Fibroblast of villous mesenchyme (primary cell): Measurements from ENCODE around the gene COL11A2. TPM values are rescaled to one million over a fixed set of nuclear protein-coding genes. Genes with fewer than 3 reads are reported as not detected.

Experiments
- DNase-seq: peaks from one replicate; pipeline ENCODE4 v3.0.0-alpha.2; 2010; ENCODE audit warnings: low read depth
- H3K4me3 ChIP-seq: 2 replicates; pipeline ENCODE4 v1.5.1; 2011; ENCODE audit warnings: low read depth, mild to moderate bottlenecking, low read length
- total RNA-seq: library from RNA; depleted of rRNA; stranded (reverse); fragments of >200 nt; gene quantifications from 2 replicates; pipeline ENCODE4 v1.2.3, GENCODE V29; 2012
- TF ChIP-seq, protein P1 (sequence below): IDR thresholded peaks from 2 replicates; pipeline ENCODE4 v1.5.1; 2012; ENCODE audit warnings: low read depth, mild to moderate bottlenecking, low read length; ENCODE audit not compliant: insufficient read depth

The COL11A2 gene
- total RNA-seq, 1 donor, result under 0.01 TPM

GRCh38 chr6:33176906-33177305, 15.4 kb downstream of the COL11A2 start:
- TF ChIP-seq, protein P1, sequence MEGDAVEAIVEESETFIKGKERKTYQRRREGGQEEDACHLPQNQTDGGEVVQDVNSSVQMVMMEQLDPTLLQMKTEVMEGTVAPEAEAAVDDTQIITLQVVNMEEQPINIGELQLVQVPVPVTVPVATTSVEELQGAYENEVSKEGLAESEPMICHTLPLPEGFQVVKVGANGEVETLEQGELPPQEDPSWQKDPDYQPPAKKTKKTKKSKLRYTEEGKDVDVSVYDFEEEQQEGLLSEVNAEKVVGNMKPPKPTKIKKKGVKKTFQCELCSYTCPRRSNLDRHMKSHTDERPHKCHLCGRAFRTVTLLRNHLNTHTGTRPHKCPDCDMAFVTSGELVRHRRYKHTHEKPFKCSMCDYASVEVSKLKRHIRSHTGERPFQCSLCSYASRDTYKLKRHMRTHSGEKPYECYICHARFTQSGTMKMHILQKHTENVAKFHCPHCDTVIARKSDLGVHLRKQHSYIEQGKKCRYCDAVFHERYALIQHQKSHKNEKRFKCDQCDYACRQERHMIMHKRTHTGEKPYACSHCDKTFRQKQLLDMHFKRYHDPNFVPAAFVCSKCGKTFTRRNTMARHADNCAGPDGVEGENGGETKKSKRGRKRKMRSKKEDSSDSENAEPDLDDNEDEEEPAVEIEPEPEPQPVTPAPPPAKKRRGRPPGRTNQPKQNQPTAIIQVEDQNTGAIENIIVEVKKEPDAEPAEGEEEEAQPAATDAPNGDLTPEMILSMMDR, result no peak
- H3K4me3 ChIP-seq, result no peak overlapping the region
- DNase-seq, result no peak

DNA sequence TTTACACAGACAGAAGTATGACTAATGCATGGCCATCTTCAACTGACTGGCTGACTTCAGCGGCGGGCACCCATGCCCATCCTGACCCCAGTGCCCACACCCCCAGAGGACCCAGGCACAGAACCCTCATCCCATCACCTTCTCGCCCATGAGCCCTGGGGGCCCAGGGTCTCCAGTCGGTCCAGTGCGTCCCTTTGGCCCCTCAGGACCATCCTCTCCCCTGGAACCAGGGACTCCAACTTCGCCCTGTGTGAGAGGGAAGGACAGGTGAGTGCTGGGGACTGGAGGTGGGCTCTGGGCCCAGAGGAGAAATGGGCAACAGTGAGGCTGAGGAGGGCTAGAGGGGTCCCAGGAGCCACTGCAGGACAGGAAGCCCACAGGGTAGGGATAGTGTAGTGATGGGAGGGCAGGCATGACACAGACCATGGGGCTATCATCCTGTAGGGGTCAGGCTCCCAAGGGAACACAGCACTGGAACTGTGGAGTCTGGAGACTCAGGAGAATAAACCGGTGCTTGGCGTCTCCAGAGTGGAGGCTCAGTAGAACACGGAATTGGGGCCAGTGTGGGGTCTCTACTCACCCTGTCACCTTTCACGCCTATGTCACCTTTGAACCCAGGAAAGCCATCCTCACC, 16.7 kb downstream of the COL11A2 start:
- H3K4me3 ChIP-seq, result no peak overlapping the region
- no peak for DNase-seq
- TF ChIP-seq, protein P1, result peak; percentile 14

DNA sequence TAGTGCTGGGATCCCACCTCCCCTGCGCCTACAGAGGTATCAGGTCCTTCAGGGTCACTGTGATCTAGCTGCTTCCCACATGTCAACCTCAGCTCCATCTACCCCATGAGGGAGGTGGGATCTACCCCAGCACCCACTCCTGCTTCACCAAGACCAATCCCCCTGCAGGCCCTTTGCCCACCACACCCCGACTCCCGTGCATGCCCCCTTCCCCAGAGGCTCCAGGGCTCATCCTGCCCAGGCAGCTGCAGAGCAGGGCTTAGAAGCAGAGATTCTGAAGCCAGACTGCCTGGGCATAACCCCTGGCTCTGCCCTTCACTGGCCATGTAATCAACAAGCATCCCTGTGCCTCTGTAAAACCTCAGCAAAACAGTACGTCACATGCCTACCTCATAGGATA, 17.5 kb downstream of the COL11A2 start:
- TF ChIP-seq, protein P1, result no peak
- no peak overlapping the region for H3K4me3 ChIP-seq

GRCh38 chr6:33173535-33174180, 18.6 kb downstream of the COL11A2 start:
- no peak overlapping the region for H3K4me3 ChIP-seq
- no peak for DNase-seq
- TF ChIP-seq, protein P1, result no peak

More for the DNA sequence above, 17.5 kb downstream of the COL11A2 start:
- no peak for DNase-seq

GRCh38 chr6:33172688-33173534, 19.4 kb downstream of the COL11A2 start:
- peak; percentile 31 for DNase-seq
- no peak overlapping the region for H3K4me3 ChIP-seq
- TF ChIP-seq, protein P1, result peak; percentile 75

DNA sequence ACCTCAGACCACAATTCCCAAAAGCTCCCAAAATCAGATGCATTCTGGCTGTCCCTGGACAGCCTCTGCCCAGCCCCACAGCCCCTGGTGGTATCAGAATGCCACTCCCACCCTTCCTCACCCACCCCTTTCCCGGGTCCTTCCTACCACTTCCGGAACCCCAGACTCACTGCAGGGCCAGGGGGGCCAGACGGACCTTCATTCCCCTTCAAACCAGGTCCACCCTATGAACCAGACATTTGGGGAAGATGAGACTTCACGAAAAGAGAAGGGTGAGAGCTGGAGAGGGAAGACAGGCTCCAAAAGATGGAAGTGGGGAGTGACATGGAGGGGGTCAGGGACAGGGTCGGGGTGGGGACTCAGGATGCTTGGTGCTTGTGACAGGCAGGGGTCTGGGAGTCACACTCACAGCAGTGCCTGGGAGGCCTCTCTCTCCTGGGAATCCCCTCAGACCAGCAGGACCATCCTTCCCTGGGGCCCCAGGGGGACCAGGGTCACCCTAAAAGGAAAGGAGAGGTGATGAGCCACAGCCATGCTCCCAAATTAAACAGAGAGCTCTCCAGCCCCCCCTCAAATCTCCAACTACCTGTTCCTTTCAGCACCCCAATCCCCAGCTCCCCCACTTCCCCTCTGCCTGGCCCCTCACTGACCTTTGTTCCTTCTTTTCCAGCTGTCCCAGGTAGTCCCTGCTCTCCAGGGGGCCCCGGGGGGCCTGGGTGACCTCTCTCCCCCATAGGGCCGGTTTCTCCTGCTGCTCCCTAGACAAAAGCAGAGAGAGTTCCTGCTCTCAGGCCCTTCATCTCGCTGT, 20.2 kb downstream of the COL11A2 start:
- H3K4me3 ChIP-seq, result no peak overlapping the region
- TF ChIP-seq, protein P1, result no peak
- no peak for DNase-seq
